ENCODE results near the gene C3AR1.
"Not testable (repeated sequence)": the region's sequence is repeated elsewhere in the genome, so short reads cannot be mapped to it uniquely, and the experiment has no call there.

The C3AR1 gene

DNA sequence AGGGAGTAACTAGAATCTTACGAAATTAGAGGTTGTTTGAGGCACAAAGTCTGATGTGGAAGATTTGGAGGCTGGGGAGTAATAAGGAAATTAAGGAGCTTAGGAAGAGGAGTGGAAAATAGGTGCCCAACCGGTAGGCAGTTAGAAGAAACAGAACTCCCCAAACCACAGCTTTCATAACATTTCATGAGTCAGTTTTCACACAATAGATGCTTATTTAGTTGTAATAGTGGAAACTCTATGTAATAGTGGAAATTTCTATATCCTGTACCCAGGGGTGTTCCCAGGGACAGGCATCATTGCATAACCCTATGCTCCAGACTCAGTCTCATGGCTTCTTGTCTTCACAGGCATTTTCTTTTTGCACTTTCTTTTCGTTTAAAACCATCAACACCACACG, 8.3 kb downstream of the C3AR1 start:
- DNase-seq (ENCODE audit: low read depth), result no peak

DNA sequence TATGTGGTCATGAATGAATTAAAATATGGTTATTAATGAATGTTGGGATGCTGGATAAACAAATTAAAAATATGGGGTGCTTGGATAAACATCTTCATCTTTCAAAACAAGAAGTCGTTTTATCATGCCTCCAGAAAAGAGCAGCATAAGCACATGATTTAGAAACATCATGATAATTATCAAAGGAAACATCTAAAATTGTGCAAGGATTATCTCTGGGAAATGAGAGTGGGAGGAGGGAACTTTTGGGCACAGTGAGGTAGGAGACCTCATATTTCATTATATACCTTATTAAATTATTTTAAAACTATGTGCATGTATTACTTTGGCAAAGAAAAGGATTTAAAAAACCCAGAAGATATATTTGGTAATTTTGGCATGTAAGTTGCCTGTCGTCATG, 8.9 kb downstream of the C3AR1 start:
- no peak for DNase-seq (ENCODE audit: low read depth)

DNA sequence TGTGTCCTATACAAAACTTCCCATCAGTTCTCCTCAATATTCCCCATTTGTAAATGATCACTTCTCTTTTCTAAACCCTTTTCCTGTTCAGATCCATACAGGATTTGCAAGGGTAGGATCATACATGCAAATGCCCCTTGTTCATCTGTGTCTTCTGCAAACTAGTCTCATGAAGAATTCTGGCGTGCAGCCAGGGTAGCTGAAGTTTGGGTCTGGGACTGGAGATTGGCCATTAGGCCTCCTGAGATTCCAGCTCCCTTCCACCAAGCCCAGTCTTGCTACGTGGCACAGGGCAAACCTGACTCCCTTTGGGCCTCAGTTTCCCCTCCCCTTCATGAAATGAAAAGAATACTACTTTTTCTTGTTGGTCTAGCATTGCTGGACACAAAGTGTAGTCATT, 11.3 kb downstream of the C3AR1 start:
- DNase-seq (ENCODE audit: low read depth), result no peak

DNA sequence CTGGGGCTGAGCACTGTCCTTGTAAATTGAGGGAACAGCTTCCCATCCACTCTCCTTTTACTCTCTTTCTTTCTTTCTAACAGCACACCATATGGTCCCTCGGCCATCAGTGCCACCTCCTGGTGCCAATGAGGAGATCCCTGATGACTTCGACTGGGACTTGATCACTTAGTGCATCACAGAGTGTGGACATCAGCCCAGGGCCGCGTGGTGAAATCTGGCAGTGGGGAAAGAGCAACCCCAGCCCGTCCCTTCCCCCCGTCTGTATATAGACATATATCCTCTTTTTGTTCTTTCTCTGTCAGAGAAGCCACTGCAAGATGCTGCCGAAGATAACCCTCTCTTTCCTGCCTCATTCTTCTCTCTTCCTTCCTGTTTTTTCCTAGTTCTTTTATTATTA, 13.5 kb downstream of the C3AR1 start:
- no peak for DNase-seq (ENCODE audit: low read depth)

DNA sequence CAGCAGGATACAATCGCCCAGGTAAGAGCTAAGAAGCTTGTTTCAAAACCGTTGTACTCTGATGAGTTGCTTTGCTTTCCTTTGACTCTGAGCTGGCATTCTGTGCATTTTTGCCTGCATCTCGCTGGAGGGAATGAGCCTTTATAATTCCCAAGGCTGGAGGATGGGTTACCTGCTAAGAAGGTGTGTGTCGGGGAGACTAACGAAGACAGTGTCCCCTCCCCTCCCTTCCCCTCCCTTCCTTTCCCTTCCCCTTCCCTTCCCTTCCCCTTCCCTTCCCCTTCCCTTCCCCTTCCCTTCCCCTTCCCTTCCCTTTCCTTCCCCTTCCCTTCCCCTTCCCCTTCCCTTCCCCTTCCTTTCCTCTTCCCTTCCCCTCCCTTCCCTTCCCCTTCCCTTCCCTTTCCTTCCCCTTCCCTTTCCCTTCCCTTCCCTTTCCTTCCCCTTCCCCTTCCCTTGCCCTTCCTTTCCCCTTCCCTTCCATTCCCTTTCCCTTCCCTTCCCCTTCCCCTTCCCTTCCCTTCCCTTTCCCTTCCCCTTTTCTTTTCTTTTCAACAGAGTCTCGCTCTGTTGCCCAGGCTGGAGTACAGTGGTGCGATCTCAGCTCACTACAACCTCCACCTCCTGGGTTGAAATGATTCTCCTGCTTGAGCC, 15.4 kb downstream of the C3AR1 start:
- DNase-seq (ENCODE audit: low read depth), result no peak

DNA sequence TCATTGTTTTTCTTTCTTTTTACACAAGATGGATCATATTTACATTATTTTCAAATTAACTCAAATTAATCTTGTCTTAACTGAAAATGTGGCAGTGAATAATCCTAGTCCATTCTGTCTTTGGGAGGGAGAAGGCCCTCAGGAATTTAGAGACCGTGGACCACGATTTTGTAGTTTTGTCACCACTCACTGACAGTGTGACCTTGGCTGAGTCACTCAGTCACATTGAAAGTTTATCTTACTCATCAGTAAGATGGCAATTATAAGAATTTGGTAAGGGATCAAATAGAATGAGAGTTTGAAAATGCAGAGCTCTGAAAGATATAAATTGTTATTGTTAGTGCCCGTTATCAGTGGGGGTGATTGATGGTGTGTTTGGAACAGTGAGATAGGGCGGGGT, 17.3 kb downstream of the C3AR1 start:
- no peak for DNase-seq (ENCODE audit: low read depth)

DNA sequence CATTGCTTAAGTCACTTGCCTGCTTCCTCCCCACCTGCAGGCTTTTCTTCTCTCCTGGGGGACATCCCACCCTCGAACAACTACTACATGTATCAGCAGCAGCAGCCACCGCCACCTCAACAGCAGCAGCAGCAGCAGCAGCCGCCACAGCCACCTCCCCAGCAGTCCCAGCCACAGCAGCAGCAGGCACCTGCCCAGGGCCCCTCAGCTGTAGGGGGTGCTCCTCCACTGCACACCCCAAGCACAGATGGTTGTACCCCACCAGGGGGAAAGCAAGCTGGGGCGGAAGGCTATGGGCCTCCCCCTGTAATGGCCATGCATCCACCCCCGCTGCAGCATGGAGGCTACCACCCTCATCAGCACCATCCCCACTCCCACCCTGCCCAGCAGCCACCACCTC, 18.3 kb downstream of the C3AR1 start:
- DNase-seq (ENCODE audit: low read depth), result no peak

DNA sequence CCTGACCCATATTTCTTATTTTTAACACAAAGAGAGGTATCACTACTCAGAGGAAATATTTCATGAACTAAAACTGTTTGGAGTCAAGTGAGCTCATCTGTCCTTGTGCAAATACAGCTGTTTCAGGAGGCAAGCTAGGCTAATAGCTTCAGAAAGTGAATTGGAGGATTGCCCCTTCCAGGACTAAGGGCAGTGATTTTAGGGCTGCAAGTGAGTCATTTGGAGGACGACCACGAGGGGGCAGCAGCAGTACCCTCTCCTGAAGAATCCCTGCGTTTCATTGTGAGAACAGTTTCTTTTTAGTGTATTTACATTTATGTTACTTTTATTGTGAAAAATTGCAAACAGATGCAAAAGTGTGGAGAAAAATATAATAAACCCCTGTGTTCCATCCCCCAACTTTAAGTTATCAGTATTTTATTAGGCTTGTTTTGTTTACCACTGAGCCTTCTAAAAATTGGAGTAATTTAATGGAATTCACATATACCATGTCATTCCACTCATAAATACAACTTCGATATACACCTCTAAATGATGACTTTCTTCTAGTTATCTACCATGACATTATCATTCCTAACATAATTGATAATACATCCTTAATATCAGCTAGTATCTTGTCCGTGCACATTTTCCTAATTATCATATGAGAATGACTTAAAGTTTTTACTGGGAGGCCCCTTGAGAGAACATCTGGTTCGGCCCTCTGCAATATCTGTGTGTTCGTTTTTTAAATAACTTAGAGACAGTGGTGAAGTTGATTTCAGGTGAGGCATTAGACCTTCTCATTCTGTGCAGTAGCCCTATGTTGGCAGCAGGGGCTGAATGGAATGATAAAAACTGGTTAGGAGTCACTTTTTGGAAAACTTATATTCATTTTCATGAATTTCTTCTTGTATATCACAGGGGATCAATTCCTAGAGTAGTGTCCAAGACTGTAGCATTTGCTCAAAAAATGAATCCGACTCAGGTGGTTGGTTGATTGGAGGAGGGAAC, 19.9 kb downstream of the C3AR1 start:
- peak; percentile 85 for DNase-seq (ENCODE audit: low read depth)

DNA sequence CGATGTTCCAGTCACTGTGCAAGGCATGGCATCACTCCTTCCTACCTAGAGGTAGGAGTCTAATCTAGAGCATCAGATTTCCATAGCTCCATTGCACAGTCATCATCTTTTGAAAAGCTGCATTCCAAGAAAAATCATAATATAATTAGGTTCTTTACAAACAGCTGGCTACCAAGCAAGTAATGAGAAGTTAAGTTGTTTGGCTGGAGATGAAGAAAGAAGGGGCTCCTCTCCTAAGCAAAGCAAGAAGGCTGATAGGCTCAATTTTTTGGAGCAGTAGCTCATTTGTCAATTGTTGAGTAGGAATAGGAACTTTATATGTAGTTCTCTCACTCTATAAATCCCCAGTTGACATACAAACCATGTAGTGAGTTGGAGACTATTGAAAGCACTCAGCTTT, 25.4 kb downstream of the C3AR1 start:
- DNase-seq (ENCODE audit: low read depth), result no peak

DNA sequence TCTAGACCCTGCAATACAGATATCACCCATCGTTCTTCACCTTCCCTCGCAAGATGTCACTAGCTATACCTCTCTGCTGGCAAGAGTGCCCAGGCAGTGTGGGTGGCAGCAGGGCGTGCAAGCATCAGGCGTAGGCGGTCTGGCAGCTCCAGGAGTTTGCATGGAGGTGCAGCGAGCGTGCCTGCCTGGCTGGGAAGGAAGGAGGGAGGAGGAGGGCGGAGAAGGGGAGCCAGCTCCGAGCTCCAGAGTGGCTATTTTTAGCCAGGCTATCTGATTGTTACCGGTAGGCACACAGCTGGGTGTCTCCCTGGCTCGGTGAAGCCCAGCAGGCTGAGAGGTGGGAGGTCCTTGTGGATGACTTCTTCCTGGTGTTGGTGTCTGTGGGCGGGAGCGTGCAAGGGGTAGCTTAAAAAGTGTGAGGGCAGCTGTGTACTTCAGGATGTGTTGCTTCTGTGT, 27.5 kb downstream of the C3AR1 start:
- DNase-seq (ENCODE audit: low read depth), result no peak

DNA sequence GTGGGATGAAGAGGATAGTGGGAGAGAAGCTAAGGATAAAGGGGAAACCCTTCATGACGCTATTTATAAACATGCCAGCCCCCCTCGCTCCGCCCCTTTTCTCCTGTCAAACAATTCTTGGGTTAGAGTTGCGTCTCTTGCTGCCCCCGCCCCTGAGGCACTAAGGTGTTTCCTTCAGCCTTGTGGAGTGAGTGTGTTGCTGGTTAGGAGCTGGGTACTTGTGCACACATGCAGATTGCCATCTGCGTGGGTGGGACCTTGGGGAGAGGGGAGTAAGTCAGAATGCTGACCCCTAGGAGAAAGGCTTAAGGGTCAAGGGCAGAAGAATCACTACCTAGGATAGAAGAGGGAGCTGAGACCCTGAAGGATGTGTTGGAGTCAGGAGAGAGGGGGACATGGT, 28.2 kb downstream of the C3AR1 start:
- no peak for DNase-seq (ENCODE audit: low read depth)

DNA sequence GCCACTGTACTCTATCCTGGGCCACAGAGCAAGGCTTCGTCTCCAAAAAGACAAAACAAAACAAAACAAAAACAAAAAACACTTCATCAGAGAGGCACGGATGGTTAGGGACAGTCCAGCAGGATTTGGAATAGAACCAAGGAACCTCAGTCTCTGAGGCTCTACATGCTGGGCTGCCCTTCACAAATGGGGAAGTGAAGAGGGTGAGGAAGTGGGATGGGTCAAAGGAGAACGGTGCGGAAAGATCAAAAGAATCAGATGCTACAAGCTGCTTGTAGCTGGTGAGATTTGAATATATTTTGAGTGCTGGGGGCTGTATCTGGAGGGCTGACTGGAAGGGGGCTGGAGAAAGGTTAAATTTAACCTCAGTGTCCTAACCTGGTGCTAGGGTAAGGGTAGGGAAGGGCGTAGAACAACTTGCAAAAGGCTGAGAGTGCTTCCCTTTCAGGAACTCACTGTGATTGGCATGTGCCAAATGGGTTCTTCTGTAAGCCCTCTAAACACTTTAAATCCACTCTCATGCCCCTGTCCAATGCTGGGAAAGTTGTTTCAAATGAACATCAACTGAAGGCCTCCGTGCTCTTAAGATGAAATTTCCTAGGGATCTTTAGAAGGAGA, 29.0 kb downstream of the C3AR1 start:
- DNase-seq (ENCODE audit: low read depth), result no peak

DNA sequence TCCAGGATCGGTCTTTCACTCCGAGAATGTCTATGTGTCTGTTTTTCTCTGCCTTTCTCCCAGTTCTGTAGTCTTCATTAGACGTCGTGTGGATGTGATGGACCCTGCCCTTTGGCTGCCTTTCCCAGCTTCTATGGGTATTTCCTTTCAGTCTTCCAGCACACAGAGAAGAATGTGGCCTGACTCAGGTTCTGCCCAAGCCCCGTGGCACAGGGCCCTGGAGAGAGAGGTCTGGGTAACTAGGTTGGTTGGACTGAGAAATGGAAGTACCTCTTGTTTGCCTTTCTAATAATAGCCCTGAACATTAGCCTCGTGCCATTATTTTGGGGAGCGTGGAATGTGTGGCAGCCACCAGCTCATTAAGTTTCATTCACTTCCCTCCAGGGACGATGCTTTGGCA, 29.8 kb downstream of the C3AR1 start:
- DNase-seq (ENCODE audit: low read depth), result no peak

DNA sequence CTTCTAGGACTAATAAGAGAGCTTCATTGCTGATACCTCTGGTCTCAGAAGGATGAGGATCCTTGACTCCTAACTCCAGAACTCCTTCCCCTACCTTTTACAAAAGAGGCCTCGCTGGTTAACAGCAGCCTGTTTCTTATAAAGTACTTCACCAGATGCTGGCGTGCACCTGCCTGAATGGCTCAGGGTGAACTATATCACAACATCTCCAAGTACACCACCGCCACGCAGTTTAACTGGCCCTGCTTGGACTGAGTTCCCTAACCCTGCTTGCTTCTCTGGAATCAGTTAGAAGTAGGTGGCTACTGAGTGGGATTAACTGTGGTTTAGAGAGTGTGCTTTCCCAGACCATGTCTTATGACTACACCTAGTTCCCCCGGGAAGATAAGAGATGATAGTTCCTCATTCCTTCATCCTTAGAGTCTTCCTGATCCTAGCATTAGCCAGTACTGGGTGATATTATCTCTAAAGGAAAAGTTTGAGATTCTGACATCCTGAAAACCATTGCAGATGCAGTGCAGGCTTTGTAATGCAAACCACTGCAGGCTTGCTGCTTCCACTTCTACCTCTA, 30.6 kb downstream of the C3AR1 start:
- no peak for DNase-seq (ENCODE audit: low read depth)

DNA sequence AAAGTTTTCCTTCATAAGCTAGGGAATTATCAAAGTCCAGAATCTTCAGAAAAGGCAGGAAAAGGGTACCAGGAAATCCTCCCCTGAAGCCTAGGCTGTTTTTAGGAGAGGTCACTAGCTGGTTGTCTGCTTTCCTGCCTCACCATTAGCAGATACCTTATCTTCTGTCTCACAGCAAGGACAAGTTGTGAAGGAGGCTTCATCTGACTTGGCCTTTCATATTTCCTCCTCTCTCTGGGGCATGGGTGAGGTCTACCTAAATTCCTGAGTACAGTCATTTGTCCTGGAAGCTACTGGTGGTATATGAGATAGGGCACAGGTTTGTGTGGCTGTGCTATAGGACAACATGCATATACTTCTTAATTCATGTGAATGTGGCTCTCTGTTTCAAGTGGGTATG, 31.4 kb downstream of the C3AR1 start:
- no peak for DNase-seq (ENCODE audit: low read depth)

DNA sequence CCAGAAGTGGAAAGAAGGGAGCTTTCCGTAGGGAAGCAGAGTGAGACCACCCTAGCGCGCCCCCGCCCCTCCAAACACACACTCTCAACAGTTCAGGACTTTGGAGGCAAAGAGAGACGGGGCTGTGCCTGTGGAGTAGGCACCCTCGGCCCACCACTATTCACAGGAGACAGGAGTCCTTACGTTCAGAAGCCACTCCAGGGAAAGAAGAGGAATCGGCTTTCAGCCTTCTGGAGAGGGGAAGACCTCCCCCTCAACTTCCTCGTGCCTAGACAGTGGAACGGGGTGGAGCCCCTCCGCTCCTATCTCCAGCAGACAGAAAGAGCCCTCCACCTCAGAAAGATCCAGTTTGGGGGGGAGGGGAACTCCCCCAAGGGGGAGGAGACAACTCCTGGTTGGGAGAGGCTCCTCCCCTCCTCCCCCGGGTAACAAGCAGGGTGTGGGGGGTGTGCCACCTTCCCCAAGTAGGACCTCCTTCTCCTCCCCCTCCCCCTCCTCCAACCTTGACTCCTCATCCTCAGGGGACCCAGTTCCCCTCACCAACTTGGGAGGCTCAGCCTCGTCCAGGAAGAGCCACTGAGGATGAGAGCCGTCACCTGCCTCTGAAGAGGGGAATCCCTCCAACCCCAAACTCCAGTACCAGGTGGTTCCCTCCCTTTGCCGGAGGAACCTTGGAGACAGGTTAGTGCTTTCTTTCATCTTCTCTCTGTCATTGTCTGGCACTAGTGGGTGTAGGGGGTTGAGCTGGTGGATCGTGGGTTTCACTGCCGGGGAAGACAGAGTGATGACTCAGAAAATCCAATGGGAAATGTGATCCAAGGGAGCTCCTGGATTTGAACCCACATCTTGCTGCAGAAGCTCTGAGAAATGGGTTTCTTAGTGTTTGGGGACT, 32.8 kb downstream of the C3AR1 start:
- DNase-seq (ENCODE audit: low read depth), result peak; percentile 29

DNA sequence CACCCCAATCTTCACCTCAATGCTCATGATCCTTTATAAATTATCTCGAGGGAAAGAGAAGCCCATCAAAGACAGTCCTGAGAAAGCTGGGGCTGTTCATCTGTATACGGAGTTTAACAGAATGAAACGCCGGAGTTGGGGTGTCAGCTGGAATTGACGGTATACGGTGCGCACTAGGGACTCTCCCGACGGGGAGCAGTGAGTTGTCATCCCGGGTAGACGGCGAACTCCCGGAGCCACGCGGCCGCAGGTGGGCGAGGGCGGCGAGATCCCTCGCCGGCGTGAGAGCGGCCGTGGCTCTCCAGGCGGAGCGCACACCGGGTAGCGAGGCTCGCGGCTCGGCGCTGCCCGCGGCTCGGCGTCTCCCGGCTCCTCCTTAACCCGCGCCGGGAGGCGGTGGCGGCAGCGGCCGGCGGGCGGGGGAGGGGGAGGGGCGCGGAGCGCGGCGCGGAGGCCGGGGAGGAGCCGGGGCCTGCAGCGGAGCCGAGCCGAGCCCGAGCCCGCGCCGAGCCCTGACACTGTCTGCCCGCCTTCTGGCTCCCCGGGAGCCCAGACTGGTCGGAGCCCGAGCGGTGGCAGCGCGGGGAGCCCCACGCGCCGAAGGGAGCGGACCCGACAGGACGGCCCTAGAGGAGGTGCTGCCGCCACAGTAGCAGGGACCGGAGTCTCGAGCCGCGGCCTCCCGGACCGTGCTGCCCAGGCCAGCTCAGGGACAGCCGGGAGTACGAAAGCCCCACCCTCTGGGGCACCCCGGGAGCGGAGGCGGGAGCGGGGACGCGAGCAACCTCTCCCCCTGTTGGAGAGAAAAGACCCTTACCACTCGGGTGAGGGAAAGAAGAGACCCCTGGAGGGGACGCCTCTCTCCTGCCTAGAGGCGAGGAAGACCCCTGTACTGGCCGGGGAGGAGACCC, 33.7 kb downstream of the C3AR1 start, which contains the start of gene FOXJ2:
FOXJ2 (plus strand) TSS at position 475 of the 911 bp plus-strand sequence. CDS start 7,117 bp downstream, outside the sequence.
- DNase-seq (ENCODE audit: low read depth), result peak; percentile 69

DNA sequence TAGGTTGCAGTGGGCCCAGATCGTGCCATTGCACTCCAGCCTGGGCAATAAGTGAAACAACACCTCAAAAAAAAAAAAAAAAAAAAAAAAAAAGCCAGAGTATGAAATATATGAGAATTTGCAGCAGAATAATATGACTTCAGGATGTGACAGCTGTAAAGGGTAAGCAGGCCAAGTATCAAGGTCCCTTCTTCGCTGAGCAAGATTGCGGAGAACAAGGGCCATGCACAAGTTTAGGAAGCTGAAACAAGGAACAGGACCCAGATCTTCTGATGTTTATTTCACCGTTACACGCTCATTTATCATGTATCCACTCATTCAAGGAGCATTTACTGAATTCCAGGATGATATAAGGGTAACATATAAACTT, 34.3 kb downstream of the C3AR1 start:
- DNase-seq (ENCODE audit: low read depth), result no peak

DNA sequence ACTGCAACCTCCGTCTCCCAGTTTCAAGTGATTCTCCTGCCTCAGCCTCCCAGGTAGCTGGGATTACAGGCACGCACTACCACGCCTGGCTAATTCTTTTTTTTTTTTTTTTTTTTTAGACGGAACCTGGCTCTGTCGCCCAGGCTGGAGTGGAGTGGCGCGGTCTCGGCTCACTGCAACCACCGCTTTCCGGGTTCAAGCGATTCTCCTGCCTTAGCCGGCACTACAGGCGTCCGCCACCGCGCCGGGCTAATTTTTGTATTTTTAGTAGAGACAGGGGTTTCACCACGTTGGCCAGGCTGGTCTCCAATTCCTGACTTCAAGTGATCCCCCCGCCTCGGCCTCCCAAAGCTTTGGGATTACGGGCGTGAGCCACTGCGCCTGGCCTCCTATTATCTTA, 35.1 kb downstream of the C3AR1 start:
- not testable (repeated sequence) for DNase-seq (ENCODE audit: low read depth)

DNA sequence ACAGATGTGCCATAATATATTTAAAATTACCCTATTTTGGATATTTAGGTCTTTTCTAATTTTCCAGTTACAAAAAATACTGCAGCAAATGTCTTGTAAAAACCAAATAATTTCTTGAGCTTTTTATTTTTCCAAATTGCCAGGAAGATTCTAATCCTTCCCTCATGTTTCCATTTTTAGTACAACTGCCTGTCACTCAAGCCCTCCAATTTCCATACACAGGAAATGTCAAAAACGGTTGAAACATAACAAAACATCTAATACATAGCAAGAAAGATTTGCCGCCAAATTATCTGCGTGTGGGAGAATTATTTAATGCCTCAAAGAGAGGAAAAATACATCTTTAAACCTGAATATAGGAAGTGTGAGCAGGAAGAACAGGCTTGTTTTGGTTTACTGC, 36.0 kb downstream of the C3AR1 start:
- DNase-seq (ENCODE audit: low read depth), result no peak

Data from activated T-cell treated with anti-CD3 and anti-CD28 coated beads for 1 hour (primary cell).